Measurements from ENCODE around the gene LCN6.
"Not testable (repeated sequence)": the region's sequence is repeated elsewhere in the genome, so short reads cannot be mapped to it uniquely, and the experiment has no call there.

LCN6 gene

DNA sequence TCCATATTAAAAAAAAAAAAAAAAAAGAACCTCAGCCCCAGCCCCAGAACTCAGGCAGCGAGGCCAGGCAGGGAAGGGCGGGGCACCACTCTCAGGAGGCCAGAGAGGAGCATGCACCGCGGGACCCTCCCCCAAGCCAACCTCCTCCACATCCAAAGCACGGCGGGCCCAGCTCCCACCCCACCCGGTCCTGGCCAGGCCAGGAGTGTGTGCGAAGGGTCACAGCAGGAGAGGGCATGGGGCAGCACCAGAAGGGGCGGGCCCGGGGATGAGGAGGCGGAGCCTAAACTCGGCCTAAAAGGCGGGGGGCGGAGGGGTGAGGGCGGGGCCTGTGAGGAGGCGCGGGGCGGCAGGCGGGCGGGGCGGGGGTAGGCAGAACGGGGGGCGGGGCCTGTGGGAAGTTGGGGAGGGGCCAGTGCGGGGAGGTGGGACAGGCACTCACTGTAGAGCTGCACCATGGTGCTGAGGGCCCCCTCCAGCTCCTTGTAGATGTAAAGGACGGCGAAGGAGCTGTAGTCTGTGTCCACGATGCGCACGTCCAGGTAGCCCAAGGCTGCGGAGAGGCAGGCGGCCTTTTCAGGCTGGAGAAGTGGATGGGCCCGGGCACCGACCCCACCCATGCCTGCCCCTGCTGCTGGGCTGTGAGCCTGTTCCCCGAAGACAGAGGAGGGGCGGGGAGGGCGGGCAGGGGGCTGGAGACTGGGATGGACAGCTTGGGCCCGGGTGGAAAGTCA lies 14.8 kb upstream of the LCN6 start:
- no peak for DNase-seq
- in situ Hi-C loops (cut with HindIII; ENCODE audit: low pct_ligation_motif_present, low pct_unique_long_range_greater_than_20kb, low sequenced_read_pairs): no loop called here

DNA sequence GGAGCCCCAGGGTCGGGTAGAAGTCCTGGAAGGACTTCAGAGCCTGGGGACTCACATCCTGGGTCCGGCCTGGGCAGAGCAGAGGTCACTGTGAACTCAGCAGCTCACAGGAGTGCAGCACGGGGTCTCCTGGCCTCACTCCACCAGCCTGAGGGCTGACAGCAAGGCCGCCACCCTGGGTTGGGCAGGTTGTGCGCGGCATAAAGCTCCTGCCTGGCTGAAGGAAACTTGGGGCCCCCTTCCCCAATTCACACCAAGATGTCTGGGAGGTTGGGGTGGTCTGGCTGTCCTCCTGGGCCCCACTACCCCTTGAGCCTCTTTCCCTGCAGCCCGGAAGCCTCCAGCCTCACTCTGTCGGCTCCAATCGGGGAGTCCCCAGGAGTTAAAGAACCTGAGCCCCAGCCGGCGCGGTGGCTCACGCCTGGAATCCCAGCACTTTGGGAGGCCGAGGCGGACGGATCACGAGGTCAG lies 13.9 kb upstream of the LCN6 start:
- DNase-seq: no peak
- in situ Hi-C loops (cut with HindIII; ENCODE audit: low pct_ligation_motif_present, low pct_unique_long_range_greater_than_20kb, low sequenced_read_pairs): no loop called here

DNA sequence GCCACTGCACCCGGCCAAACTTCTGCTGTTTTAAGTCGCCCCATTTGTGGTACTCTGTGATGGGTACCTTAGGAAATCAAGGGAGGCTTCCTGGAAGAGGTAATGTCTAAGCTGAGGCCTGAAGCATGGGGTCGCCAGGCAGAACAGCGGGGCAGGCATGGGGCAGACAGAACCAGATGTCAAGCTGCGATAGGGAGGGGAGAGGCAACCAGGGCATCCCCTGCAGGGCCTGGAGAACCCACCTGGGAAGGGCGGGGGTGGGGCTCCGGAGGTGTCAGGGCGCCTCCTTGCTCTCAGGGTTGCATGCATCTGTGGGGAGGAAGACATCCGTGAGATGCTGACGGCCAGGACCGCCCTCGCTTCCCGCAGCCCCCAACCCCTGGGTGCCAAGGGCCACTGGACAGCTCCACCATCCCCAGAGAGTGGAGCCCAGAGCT lies 13.2 kb upstream of the LCN6 start:
- no peak for DNase-seq
- in situ Hi-C loops (cut with HindIII; ENCODE audit: low pct_ligation_motif_present, low pct_unique_long_range_greater_than_20kb, low sequenced_read_pairs): no loop called here

DNA sequence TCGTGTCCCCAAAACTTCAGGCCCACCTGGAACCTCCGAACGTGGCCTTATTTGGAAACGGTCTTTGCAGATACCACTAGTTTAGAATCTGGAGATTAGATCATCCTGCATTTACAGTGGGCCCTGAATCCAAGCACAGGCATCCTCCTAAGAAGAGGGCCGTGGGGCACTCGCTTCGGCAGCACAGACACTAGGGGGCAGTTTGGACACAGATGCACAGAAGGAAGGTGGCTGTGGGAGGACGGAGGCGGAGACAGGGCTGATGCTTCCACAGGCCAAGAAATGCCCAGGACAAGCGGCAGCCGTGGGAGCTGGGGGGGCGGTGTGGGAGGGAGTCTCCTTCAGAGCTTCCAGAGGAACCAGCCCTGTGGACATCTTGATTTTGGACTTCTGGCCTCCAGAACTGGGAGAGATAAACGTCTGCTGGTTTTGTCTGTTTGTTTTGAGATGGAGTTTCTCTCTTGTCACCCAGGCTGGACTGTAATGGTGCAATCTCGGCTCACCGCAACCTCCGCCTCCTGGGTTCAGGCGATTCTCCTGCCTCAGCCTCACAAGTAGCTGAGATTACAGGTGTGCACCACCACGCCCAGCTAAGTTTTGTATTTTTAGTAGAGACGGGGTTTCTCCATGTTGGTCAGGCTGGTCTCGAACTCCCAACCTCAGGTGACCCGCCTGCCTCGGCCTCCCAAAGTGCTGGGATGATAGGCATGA lies 12.7 kb upstream of the LCN6 start:
- in situ Hi-C loops (cut with HindIII; ENCODE audit: low pct_ligation_motif_present, low pct_unique_long_range_greater_than_20kb, low sequenced_read_pairs): not testable (repeated sequence)
- DNase-seq: peak; percentile 64

DNA sequence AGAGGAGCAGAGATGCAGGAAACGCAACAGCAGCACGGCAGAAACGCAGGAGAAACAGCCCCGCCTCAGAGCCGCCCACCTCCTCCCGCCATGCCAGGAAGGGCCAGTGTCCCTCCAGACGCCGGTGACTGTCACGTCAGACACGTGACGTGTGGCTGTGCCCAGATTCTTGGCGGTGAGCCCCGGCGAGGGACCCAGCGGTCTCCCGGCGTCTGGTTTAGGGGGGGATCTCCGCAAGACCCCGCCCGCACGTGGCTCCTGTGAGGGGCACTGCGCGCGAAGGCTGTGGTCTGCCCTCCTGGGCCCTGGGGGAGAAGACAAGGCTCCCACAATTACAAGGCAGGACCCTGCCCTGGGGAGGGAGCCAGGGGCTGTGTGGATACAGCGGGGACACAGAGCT lies 12.1 kb upstream of the LCN6 start:
- no peak for DNase-seq
- in situ Hi-C loops (cut with HindIII; ENCODE audit: low pct_ligation_motif_present, low pct_unique_long_range_greater_than_20kb, low sequenced_read_pairs): no loop called here

DNA sequence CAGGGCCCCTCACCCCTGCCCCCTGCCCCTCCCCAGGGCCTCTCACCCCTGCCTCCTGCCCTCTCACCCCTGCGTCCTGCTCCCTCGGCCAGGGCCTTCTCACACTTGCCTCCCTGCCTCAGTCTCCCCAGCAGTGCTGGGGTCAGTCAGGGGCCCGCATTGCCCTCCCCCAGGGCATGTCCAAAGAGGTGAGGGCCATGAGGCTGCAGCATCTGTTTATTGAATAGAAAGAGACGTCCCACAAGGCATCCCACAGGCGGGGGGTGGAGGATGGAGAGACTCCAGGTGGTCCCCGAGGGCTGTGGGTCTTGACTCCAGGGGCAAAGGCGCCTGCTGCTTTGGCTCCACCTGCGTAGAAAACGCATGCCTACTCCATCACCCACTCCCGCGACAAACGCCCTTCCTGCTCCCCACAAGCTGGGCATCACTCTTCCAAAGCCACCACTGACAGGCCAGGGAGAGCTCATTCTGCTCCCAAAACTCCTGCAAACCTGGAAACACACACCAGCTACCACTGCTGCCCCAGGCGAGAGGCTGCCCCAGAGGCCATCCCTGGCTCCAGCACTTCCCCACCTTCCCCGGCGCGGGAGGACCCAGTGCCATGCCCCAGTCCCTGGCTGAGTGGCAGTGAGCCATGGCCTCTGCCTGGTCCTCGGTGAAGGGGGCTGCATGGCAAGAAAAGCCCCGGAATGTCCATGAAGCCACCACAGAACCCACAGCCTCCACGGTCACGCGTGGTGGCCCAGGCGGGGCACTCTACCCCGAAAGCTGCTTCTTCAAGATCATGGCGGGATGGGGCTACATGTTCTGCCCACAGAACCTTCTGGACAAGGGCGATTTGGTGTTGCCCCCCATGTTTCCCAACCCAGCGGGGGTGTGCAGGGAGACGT lies 11.4 kb upstream of the LCN6 start:
- no peak for DNase-seq
- in situ Hi-C loops (cut with HindIII; ENCODE audit: low pct_ligation_motif_present, low pct_unique_long_range_greater_than_20kb, low sequenced_read_pairs): no loop called here

DNA sequence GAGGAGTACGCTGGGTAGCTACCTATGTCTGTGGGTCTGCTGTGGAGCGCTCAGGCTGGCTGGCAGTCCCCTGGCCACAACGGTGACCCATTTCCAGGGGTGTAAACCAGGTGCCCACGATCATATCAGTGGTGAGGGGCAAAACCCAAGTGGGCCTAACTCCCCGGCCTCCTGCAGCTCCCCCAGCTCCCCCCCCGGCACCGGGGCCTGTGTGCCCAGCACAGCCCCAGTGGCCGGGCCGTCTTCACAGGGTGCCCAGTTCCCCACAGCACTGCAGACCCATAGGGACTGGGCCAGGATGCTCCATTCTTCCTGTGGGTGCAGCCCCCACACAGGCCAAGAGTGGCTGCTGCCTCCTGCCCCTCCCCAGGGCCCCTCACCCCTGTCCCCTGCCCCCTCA lies 10.7 kb upstream of the LCN6 start:
- DNase-seq: no peak
- in situ Hi-C loops (cut with HindIII; ENCODE audit: low pct_ligation_motif_present, low pct_unique_long_range_greater_than_20kb, low sequenced_read_pairs): no loop called here

DNA sequence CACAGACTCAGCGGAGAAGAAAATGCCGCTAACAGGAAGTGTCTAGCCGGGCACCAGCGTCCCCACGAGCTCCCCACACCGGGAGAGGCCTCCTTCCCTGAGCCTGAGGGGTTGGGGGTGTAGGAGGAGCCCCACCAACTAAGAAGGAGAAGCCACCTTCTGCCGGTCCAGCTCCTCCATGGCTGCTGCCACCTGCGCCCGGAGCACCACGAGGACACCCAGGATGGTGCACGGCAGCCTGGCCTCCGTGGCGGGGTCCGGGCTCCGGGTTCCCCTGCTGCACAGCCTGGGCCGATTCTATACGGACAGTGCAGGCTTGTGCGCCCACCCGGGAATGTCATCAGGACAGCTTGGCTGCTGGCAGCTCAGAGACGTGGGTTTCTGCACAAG lies 9.4 kb upstream of the LCN6 start:
- in situ Hi-C loops (cut with HindIII; ENCODE audit: low pct_ligation_motif_present, low pct_unique_long_range_greater_than_20kb, low sequenced_read_pairs): no loop called here
- DNase-seq: no peak

DNA sequence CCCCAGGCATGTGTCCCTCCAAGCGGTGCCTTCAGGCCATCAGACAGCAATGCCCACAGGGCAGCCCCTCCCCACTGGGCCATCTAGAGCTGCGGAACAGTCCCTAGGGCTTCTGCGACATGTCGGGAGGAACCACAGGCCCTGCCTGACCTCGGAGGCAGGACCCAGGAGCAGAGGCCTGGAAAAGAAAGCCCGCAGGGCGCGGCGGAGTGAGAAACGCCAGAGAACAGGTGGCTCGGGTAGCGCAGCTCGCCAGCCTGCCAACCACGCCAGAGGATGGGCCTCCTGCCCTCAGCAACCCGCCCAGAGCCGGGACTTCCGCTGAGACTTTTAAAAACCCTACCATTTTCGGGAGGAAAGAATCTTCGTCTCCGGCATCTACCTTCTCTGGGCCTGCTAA lies 9.0 kb upstream of the LCN6 start:
- in situ Hi-C loops (cut with HindIII; ENCODE audit: low pct_ligation_motif_present, low pct_unique_long_range_greater_than_20kb, low sequenced_read_pairs): no loop called here
- DNase-seq: no peak

DNA sequence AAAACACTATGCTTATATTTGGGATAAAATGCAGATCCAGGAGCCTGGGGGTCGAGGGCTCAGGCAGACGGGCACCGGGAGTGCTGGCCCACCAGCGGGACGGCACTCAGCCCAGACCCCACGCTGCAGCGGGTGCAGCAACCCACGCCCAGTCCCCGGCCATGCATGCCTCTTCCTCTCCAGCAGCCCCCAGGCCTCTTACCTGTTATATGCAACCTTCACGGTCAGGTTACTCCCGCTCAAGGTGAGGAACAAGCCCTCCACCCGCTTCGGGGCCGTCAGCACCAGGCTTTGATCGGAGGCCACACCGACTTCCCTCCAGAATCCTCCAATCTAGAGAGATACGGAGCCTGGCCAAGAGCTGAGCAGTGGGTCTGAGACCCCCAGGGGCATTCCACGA lies 8.5 kb upstream of the LCN6 start:
- DNase-seq: no peak
- in situ Hi-C loops (cut with HindIII; ENCODE audit: low pct_ligation_motif_present, low pct_unique_long_range_greater_than_20kb, low sequenced_read_pairs): no loop called here

DNA sequence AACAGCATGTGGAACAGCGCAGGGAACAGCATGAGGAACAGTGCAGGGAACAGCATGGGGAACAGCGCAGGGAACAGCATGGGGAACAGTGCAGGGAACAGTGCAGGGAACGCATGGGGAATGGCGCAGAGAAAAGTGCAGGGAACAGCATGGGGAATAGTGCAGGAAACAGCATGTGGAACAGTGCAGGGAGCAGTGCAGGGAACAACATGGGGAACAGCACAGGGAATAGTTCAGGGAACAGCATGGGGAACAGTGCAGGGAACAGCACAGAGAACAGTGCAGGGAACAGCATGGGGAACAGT lies 7.8 kb upstream of the LCN6 start:
- in situ Hi-C loops (cut with HindIII; ENCODE audit: low pct_ligation_motif_present, low pct_unique_long_range_greater_than_20kb, low sequenced_read_pairs): no loop called here
- DNase-seq: no peak

DNA sequence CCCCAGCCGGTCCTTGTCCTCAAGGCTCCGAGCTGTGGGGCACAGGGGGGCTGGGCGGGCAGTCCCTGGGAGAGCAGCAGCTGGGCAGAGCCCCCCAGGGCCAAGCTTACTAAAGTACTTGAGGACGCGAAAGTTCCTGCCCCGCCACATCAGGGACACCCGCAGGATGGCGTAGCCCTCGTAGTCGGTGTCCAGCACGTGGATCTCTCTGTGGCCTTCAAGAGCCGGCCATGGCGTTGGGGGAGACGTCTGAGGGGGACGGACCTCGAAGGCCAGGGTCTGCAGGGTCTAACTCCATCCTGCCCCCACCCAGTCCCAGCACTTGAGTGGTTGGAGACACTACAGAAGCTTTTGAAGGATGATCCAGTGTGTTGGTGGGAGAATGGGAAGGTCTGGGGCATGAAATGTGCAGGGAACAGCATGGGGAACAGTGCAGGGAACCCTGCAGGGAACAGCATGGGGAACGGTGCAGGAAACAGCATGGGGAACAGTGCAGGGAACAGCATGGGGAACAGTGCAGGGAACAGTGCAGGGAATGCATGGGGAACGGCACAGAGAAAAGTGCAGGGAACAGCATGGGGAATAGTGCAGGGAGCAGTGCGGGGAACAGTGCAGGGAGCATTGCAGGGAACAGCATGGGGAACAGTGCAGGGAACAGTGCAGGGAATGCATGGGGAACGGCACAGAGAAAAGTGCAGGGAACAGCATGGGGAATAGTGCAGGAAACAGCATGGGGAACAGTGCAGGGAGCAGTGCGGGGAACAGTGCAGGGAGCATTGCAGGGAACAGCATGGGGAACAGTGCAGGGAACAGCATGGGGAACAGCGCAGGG lies 7.2 kb upstream of the LCN6 start:
- DNase-seq; in situ Hi-C loops (cut with HindIII; ENCODE audit: low pct_ligation_motif_present, low pct_unique_long_range_greater_than_20kb, low sequenced_read_pairs): not testable (repeated sequence)

DNA sequence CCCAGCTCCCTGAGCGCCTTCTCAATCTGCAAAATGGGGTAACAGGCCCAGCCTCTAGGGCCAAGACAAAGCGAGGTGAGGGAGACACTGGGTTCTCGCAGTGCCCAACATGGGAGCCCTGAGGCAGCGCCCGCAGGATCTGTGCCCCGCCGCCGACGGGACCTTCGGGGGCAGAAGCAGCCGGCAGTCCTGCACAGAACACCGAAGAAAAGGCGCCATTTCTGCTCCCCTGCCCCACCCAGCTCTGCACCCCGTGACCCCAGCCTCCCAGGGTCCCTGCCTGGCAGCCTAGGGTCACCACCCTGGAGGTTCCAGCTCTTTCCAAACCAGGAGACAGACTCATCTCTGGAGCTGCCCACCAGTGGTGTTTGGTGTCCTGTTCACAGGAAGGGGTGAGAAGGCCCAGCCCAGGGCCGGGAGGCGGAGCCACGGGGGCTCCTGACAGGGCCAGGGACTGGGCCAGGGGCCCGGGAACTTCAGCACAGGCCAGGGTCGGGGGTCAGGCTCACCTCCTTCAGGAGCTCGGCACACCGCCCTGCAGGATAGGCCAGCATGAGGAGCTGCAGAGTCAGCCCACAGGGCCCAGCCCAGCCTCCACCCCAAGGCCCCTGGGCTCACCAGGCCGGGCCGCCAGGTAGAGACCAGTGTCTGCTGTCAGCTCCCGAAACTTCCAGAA lies 6.4 kb upstream of the LCN6 start:
- in situ Hi-C loops (cut with HindIII; ENCODE audit: low pct_ligation_motif_present, low pct_unique_long_range_greater_than_20kb, low sequenced_read_pairs): no loop called here
- no peak for DNase-seq

DNA sequence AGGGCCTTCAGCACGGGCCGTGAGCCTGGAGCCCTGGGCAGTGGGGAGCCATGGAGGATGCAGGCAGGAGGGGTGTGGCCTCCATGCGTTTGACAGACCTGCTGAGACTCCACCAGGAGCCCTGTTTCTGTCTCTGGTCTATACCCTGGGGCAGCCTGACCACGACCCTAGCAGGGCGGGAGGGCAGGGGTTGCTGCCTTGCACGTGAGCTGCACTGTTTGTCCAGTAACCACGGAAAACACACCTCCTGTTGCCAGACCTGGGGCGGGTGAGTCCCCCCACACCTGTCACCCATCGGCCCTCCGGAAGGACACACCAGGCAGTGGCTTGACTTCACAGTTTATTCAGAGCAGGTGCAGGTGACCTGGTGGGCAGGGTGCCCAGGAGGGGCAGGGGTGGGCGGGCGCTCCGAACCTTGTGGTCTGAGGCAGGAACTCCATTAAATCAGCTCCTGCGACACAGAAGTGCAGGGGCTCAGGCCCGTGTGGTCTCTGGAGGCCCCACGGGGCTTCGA lies 5.8 kb upstream of the LCN6 start:
- no peak for DNase-seq
- in situ Hi-C loops (cut with HindIII; ENCODE audit: low pct_ligation_motif_present, low pct_unique_long_range_greater_than_20kb, low sequenced_read_pairs): no loop called here

DNA sequence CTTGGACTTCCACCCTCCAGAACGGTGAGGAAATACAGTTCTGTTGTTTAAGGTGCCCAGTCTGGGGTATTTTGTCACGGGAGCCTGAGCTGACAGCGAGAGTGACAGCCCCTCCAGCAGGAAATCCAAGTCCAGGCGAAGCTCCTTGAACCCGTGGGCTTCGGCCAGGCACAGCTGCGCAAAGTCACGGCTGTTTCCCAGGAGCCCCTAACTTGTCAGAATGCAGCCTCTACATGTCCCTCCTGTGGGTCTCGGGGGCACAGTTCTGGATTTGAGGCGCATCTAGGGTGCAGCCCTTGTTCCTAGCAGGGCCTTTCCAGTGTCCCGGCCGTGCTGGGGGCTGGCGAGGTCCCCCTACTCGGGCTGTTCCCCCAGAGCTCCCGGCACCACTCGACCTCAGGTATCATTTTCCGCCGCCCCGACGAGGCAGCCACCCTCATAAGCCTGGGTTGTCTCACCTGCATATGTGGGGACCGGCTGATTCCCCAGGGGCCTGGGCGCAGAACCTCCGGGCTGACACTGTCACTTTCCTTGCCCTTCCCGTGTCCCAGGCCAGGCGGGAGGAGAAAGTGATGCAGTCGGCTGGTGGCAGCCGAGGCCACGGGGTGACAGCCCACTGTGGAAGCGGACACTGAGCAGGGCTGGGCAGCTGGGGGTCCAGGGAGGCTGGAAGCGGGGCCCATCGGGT lies 5.2 kb upstream of the LCN6 start:
- in situ Hi-C loops (cut with HindIII; ENCODE audit: low pct_ligation_motif_present, low pct_unique_long_range_greater_than_20kb, low sequenced_read_pairs): no loop called here
- no peak for DNase-seq

DNA sequence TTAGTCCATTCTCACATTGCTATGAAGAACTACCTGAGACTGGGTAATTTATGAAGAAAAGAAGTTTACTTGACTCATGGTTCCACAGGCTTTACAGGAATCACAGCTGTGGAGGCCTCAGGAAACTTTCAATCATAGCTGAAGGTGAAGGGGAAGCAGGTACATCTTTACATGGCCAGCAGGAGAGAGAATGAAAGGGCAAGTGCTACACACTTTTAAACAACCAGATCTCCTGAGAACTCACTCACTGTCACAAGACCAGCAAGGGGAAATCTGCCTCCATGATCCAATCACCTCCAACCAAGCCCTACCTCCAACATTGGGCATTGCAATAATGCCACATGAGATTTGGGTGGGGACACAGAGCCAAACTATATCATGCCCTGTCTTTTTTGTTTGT lies 3.5 kb upstream of the LCN6 start:
- no peak for DNase-seq
- in situ Hi-C loops (cut with HindIII; ENCODE audit: low pct_ligation_motif_present, low pct_unique_long_range_greater_than_20kb, low sequenced_read_pairs): no loop called here

DNA sequence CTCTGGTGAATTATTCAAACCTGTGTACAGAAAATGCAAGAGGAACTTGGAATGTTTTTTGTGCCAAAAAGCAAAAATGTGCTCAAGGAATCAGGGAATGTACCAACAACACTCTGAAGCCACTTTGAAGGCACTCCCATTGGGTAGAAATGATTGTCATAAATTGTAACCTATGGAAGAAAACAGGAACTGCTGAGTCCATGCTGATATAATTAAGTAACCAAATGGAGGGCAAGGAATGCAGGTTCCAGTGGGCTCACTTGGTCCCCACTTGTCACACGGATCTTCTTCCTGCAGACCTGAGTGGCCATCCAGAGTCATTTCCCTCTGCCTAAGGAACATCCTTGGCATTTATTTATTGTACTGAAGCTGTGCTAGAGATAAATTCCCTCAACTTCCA lies 2.9 kb upstream of the LCN6 start:
- in situ Hi-C loops (cut with HindIII; ENCODE audit: low pct_ligation_motif_present, low pct_unique_long_range_greater_than_20kb, low sequenced_read_pairs): no loop called here
- DNase-seq: no peak

Measured in ACHN (cell line).